ENCODE measurements around the gene RBMS3. TPM values are rescaled to one million over a fixed set of nuclear protein-coding genes. Genes with fewer than 3 reads are reported as not detected.

The RBMS3 gene
- total and polyA plus RNA-seq, 2 of the 8 experiments (the other 6 are each of a cell fraction or from before 2014, with no cell fraction given) = 3.7 to 6.9 TPM

GRCh38 chr3:29977360-29977759, 696.5 kb downstream of the RBMS3 start:
- H2BK5ac ChIP-seq (ENCODE audit: low read depth, low read length) = no peak overlapping the region
- H3K79me2 ChIP-seq (ENCODE audit: control insufficient read depth in 1 of 2, insufficient read depth in 2 of 2, low read length in 2 of 2) = no peaks in the 10 kb centered on the region
- H3K4ac ChIP-seq (replicated peaks; ENCODE audit: insufficient read length, low read depth, low read length) = no peak overlapping the region
- no peak overlapping the region for H4K8ac ChIP-seq (ENCODE audit: extremely low read depth, insufficient read depth, low read length)
- no peak overlapping the region for H3K4me3 ChIP-seq (ENCODE audit: extremely low read depth in 1 of 4, insufficient read depth in 2 of 4, low read depth in 3 of 4, low read length in 4 of 4)
- H3K27me3 ChIP-seq (replicated peaks in 1 of 4; ENCODE audit: control insufficient read depth in 3 of 4, extremely low read depth in 1 of 4, insufficient read depth in 3 of 4, low read length in 3 of 4) = no peaks in the 10 kb centered on the region
- no peaks in the 10 kb centered on the region for H4K20me1 ChIP-seq (replicated peaks in 1 of 2; ENCODE audit: control insufficient read depth in 1 of 2, insufficient read depth in 2 of 2, low read length in 2 of 2)
- H3K23me2 ChIP-seq (ENCODE audit: low read depth, low read length) = no peaks in the 10 kb centered on the region
- no peak overlapping the region for H3K23ac ChIP-seq (ENCODE audit: insufficient read length)
- H3K9ac ChIP-seq (replicated peaks in 1 of 4; ENCODE audit: extremely low read depth in 1 of 4, low read depth in 3 of 4, low read length in 3 of 4) = no peak overlapping the region
- no peak for FAIRE-seq
- H3K4me2 ChIP-seq (ENCODE audit: insufficient read depth in 1 of 2, low read depth in 2 of 2, low read length in 2 of 2) = no peak overlapping the region
- ChIA-PET POLR2A (ENCODE audit: partially characterized antibody) (interaction anchor here (0.6 kb wide), 1 partner anchor 311 kb away, joined by 3 read pairs; no protein-coding TSS in a partner anchor), CTCF (ENCODE audit: partially characterized antibody) (no interaction called here)
- H4K5ac ChIP-seq (ENCODE audit: insufficient read length, low read depth, low read length) = no peak overlapping the region
- H3K27ac ChIP-seq (ENCODE audit: low read depth, low read length) = no peak overlapping the region
- no peak overlapping the region for H2BK20ac ChIP-seq (ENCODE audit: low read length)
- H2BK12ac ChIP-seq (ENCODE audit: low read depth, low read length) = no peak overlapping the region
- H3K9me3 ChIP-seq (ENCODE audit: insufficient read depth in 2 of 2, low read depth in 1 of 2, low read length in 1 of 2) = peaks cover 6 to 9% of the 10 kb centered on the region in 2 experiments; a peak in 3 of 4 replicates
- no peak overlapping the region for H2AK5ac ChIP-seq (ENCODE audit: low read depth, low read length)
- H3K79me1 ChIP-seq (ENCODE audit: low read depth, low read length) = no peaks in the 10 kb centered on the region
- peaks cover 0 to 9% (median 0%) of the 10 kb centered on the region in 4 experiments; a peak in 1 of 7 replicates for H3K4me1 ChIP-seq (replicated peaks in 1 of 4; ENCODE audit: control insufficient read depth in 3 of 4, insufficient read depth in 4 of 4, low read length in 3 of 4)
- H2BK15ac ChIP-seq (ENCODE audit: low read length) = no peak overlapping the region
- no peak overlapping the region for H3K56ac ChIP-seq (replicated peaks; ENCODE audit: insufficient read length, low read depth, low read length)
- no peak for DNase-seq (ENCODE audit: low read depth in 1 of 2, low spot score in 2 of 2)
- peaks cover 0 to 9% (median 2%) of the 10 kb centered on the region in 4 experiments; a peak in 2 of 8 replicates for H3K36me3 ChIP-seq (ENCODE audit: control insufficient read depth in 2 of 4, insufficient read depth in 4 of 4, low read length in 3 of 4)
- TF ChIP-seq EZH2 (IDR thresholded peaks at IDR 0.05; ENCODE audit: low read depth, low read length, severe bottlenecking) = no peak
- 89% methylated on average over 2 of the region's 2 CpGs; no CpG with 5 or more reads in 1 of the 2 experiments for WGBS, 2 experiments (ENCODE audit: extremely low coverage in 1 of 2, insufficient coverage in 1 of 2, insufficient read length in 1 of 2, insufficient replicate concordance in 2 of 2, low coverage in 1 of 2, low lambda C conversion rate in 2 of 2, missing lambda C conversion rate in 1 of 2)
- no peak overlapping the region for H3K14ac ChIP-seq (ENCODE audit: insufficient read length)
- H2BK120ac ChIP-seq (replicated peaks; ENCODE audit: low read depth, low read length) = no peak overlapping the region
- no peak overlapping the region for H3K18ac ChIP-seq (ENCODE audit: extremely low read depth, low read length)
- no peak overlapping the region for H2AFZ ChIP-seq (ENCODE audit: low read length)
- no peak overlapping the region for H4K91ac ChIP-seq (replicated peaks; ENCODE audit: insufficient read length, low read length)
